ENCODE measurements around the gene GLRB.

Gene GLRB

DNA sequence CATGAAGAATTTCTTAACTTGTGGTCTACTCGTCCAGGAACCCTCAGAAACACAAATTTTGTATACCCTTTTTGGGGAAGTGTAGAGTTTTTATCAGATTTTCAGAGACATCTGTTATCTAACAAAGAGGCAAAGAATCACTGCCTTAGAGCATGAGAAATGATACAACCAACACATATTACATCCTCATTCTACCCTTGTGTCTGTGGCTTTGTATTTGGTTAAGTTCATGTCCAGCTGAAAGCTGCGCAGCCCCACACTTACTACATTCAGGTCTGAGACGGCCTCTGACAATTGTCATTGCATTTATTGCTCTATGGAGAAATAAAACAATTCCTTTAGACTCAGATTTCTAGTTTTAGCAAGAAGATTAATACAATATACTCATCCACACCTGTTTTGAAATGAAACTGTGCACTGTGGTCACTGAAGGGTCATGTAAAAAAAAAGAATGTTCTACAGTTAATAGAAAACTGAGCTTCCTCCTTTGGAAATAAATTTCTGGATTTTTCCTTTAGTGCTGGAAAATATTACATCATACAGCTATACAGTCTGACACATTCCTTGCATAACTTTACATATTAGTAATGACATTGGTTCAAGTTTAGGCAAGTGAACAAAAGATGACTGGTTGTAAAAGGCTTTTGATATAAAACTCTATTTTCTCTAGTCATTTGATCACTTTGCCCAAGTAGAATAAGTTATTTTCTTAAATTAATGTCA is 39.8 kb downstream of the GLRB start:
- TF ChIP-seq, protein P1, sequence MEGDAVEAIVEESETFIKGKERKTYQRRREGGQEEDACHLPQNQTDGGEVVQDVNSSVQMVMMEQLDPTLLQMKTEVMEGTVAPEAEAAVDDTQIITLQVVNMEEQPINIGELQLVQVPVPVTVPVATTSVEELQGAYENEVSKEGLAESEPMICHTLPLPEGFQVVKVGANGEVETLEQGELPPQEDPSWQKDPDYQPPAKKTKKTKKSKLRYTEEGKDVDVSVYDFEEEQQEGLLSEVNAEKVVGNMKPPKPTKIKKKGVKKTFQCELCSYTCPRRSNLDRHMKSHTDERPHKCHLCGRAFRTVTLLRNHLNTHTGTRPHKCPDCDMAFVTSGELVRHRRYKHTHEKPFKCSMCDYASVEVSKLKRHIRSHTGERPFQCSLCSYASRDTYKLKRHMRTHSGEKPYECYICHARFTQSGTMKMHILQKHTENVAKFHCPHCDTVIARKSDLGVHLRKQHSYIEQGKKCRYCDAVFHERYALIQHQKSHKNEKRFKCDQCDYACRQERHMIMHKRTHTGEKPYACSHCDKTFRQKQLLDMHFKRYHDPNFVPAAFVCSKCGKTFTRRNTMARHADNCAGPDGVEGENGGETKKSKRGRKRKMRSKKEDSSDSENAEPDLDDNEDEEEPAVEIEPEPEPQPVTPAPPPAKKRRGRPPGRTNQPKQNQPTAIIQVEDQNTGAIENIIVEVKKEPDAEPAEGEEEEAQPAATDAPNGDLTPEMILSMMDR (IDR thresholded peaks at IDR 0.05; ENCODE audit: borderline replicate concordance, control extremely low read depth, extremely low read depth, insufficient read depth, missing control alignments), result no peak
- in situ Hi-C loops (cut with MboI; ENCODE audit: low sequenced_read_pairs, unreplicated experiment), result no loop called here
- DNase-seq (ENCODE audit: low spot score), result no peak

DNA sequence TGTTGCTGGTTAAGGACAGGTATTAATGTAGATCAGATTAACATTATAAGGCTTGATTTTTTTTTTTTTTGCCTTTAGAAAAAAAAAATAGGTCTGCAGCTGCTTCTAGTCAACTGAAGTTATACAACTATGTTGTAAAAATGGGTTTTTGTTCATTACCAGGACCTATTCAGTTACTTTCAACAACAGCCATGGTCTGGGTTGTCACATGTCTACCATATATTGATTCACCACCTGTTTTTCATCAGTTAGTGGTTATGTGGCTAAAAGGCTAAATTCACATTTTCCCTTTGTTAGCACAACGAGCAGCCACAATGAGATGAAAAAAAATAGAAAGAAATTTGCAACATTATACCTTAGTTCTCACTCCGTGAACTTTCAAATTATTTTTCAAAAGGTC is 45.5 kb downstream of the GLRB start:
- no peak for DNase-seq (ENCODE audit: low spot score)
- TF ChIP-seq, protein P1 (IDR thresholded peaks at IDR 0.05; ENCODE audit: borderline replicate concordance, control extremely low read depth, extremely low read depth, insufficient read depth, missing control alignments), result no peak
- in situ Hi-C loops (cut with MboI; ENCODE audit: low sequenced_read_pairs, unreplicated experiment), result no loop called here

DNA sequence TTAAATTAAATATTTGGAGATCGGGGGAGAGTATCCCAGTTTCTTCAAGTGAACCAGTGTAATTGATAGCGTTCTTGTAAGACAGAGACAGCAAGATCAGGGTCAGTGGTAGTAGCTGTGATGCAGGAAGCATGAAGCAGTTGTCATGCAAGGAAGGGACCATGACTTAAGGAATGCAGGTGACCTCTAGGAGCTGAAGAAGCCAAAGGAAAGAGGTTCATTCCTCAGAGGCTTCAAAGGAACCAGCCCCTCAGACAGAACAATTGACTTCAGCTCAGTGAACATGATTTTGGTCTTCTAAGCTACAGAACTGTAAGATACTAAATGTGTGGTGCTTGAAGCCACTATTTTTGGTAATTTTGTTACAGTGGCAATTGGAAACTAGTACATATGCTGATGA is 51.6 kb downstream of the GLRB start:
- in situ Hi-C loops (cut with MboI; ENCODE audit: low sequenced_read_pairs, unreplicated experiment), result no loop called here
- TF ChIP-seq, protein P1 (IDR thresholded peaks at IDR 0.05; ENCODE audit: borderline replicate concordance, control extremely low read depth, extremely low read depth, insufficient read depth, missing control alignments), result no peak
- DNase-seq (ENCODE audit: low spot score), result no peak

DNA sequence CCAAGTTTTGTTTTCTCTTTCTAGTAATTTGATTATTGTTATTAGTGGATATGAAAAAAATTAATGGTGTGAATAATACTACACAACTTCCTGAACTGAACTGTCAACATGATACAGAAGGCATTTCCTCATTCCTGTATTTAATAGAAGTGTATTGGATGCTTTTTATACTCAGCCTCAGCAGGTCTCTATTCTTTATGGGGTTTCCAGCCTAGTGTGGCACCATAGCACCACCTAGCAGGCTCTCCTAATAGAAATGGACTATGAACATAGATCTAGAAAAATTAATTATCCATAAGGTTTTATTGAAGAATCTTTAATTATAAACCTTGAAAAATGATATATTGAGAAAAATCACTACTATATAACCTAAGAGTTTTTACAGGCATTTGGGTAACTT is 52.4 kb downstream of the GLRB start:
- no peak for DNase-seq (ENCODE audit: low spot score)
- in situ Hi-C loops (cut with MboI; ENCODE audit: low sequenced_read_pairs, unreplicated experiment), result no loop called here
- TF ChIP-seq, protein P1 (IDR thresholded peaks at IDR 0.05; ENCODE audit: borderline replicate concordance, control extremely low read depth, extremely low read depth, insufficient read depth, missing control alignments), result no peak

DNA sequence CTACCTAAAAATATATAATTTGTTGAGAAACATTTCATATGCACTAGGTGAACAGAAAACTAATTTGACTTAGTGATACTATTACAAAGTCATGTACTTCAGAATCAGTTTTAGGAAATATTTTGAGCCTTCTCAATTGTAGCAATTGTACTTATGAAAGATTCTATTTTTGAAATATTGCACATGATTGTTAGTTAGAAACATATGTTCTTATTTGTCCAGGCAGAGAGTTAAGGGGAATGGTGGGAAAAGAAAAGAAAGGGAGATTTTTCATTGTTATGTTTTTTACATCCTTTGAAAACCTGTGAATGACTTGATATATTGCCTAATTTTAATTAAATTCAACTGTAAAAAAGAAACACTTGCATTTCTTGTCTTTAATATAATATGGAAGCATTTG is 66.0 kb downstream of the GLRB start:
- in situ Hi-C loops (cut with MboI; ENCODE audit: low sequenced_read_pairs, unreplicated experiment), result no loop called here
- TF ChIP-seq, protein P1 (IDR thresholded peaks at IDR 0.05; ENCODE audit: borderline replicate concordance, control extremely low read depth, extremely low read depth, insufficient read depth, missing control alignments), result no peak
- no peak for DNase-seq (ENCODE audit: low spot score)

DNA sequence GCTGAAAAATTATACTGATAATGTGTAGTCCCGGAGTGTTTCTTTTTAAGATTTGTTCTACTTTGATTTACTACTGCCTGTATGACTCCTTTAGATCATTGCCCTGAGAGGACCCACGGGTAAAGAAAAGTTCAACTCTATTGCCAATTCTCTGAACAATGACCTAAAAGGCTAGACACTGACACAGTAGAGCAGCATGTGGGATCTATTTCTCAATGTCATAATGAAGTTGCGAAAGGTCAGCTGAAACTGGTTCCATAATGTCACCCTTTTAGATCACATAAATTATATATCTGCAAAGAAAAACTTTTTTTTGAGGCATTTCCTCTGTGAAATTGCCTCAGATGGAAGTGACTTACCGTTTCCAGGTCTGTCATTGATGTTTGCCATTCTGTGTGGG is 67.4 kb downstream of the GLRB start:
- in situ Hi-C loops (cut with MboI; ENCODE audit: low sequenced_read_pairs, unreplicated experiment), result no loop called here
- no peak for DNase-seq (ENCODE audit: low spot score)
- TF ChIP-seq, protein P1 (IDR thresholded peaks at IDR 0.05; ENCODE audit: borderline replicate concordance, control extremely low read depth, extremely low read depth, insufficient read depth, missing control alignments), result no peak

Measured in GM13976 (cell line).